Stimulated activated CD8-positive, alpha-beta memory T cell treated with anti-CD3 and anti-CD28 coated beads, Interleukin-12 subunit alpha, Interleukin-12 subunit beta, amount 100 ng/mL, for 1 hour (primary cell): ENCODE results near the gene RBM6.
"Not testable (repeated sequence)": the region's sequence is repeated elsewhere in the genome, so short reads cannot be mapped to it uniquely, and the experiment has no call there.

Experiments
- DNase-seq: peaks from one replicate; pipeline ENCODE4 v3.0.0-alpha.2; 2020; ENCODE audit warnings: low read depth

Gene RBM6, protein sequence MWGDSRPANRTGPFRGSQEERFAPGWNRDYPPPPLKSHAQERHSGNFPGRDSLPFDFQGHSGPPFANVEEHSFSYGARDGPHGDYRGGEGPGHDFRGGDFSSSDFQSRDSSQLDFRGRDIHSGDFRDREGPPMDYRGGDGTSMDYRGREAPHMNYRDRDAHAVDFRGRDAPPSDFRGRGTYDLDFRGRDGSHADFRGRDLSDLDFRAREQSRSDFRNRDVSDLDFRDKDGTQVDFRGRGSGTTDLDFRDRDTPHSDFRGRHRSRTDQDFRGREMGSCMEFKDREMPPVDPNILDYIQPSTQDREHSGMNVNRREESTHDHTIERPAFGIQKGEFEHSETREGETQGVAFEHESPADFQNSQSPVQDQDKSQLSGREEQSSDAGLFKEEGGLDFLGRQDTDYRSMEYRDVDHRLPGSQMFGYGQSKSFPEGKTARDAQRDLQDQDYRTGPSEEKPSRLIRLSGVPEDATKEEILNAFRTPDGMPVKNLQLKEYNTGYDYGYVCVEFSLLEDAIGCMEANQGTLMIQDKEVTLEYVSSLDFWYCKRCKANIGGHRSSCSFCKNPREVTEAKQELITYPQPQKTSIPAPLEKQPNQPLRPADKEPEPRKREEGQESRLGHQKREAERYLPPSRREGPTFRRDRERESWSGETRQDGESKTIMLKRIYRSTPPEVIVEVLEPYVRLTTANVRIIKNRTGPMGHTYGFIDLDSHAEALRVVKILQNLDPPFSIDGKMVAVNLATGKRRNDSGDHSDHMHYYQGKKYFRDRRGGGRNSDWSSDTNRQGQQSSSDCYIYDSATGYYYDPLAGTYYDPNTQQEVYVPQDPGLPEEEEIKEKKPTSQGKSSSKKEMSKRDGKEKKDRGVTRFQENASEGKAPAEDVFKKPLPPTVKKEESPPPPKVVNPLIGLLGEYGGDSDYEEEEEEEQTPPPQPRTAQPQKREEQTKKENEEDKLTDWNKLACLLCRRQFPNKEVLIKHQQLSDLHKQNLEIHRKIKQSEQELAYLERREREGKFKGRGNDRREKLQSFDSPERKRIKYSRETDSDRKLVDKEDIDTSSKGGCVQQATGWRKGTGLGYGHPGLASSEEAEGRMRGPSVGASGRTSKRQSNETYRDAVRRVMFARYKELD

DNA sequence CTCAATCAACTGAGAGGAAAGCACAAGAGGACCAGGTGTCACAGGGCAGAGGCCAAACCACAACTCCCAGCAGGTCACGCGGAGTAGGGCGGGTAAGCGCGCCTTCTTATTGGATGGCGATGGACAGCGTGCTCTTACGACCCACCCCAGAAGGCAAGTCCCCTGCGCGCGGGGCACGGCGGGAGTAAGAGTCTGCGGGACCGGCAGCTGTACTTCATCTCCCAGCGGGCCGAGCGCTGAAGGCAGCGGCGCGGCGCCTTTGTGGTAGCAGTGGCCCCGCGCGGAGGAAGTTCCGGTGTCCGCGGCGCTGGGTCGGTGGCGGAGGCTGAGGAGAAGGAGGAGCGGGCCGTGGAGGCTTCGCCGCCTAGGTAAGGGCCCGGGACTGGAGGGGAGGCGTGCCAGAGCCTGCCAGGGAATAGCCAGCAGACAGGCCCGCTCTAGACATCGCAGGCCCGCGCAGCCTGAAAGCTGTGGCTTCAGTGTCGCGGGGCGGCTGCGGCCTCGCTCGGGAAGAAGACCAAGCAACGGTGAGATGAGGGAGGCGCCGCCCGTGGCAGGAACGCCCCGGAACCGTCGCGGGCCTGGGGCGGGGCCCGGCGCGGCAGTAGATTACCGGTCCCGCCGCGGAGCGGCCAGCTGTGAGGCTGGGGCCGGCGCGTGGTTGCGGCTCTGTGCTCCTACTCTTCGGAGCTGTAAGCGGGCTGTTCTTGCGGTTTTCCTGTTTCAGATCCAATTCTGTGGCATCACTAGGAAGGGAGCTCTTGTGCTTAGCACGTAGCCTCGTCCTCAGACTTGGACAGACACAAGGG, at the start of gene RBM6:
Gene RBM6 (plus strand): TSS at position 293 of the 809 bp plus-strand sequence. CDS start 22,492 bp downstream, outside the sequence.
- peak; percentile 85 for DNase-seq

DNA sequence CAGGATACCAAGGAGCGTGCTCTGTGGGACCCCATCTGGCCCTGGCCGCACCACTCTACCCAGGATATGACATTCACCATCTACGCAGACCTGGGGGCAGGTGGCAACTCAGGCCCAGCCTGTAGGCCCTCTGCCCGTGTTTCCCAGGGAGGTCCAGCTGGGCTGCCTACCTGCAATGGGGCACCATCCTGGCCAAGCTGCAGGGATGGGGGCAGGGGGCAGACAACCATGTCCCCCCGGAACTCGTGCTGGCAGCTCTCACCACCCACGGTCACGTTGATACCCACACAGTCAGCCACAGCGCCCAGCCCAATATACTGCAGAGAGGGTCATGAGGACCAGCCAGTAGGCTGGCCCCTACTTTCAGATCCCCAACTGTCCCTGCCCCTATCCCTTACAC, 44.2 kb upstream of the RBM6 start:
- no peak for DNase-seq

DNA sequence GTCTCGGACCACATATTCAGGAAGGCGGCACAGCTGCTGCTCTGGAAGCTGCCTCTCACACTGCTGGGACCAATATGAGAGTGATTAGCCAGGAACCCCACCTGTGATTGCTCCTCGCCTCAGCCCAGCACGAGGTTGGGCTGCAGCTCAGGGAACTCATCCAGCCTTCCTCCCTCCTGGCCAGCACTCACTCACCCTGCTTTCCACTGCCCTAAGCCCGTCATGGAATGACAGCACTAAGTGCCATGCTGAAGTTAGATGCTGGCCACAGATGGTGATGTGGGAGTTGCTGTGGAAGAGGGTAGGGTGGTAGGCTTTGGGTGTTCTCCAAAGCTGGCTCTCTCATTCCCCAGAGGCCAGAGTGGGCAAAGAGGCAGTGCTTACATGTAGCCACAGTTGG, 43.6 kb upstream of the RBM6 start:
- DNase-seq: no peak

DNA sequence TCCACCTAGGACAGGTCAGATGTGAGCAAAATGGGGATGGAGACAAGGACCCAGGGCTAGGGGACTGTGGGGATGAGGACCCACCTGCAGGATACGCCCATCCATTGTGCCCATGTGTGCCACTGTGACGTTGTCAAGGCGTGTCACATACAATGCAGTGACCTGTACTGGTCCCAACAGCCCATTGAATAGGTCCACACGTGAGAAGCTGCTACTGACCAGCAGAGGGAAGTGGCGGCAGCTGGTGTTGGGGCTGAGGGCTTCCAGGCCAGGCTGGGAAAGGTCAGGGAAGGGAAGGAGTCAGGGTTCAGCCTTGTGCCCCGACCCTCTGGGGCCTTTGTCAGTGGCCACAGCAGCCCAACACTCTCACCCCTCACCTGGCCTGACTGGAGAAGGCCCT, 41.0 kb upstream of the RBM6 start:
- DNase-seq: no peak

DNA sequence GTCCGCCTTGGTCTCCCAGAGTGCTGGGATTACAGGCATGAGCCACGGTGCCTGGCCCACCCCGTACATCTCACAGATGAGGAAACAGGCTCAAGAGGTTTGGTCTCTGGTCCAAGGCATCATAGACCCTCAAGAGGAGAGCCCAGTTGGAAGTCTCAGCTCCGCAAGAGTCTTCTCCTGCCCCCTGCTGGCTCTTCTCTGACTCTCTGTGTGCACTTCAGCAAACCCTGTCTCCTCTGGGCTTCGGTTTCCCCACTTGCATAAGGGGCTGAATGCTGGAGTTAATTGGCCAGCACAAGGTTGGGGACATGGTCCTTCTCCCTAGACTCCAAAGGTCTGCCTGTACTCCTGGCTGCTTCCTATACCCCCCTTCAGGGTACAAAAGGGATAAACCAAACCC, 40.1 kb upstream of the RBM6 start:
- no peak for DNase-seq

DNA sequence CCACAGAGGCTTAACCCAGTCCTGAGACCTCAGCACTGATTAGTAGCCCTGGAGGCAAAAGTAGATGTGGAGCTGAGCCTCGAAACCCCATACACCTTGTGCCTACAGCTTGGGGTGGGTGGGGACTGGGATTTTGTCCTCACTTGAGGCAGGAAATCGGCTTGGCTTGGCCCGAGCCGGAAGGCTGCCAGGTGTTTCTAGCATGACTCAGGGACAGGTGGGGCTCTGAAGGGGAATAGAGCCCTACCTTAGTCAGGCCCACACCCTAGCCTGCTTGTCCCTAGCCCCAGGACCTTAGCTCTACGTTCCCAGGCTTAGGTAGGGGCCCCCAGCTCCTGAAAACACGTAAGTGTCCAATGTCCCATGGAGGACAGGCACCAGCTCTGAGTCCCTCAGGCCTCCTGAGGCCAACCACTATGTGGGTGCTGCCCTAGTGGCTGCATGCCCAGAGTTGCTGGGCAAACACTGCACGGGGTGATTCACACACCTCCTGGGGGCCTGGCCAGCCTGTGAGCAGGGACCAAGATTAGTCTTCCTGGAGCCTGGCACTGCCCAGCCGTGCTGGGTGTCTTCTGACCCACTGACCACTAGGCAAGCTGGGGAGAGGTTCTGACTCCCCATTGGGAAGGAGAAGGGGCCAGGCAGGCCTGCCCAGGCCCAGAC, 39.3 kb upstream of the RBM6 start:
- no peak for DNase-seq

DNA sequence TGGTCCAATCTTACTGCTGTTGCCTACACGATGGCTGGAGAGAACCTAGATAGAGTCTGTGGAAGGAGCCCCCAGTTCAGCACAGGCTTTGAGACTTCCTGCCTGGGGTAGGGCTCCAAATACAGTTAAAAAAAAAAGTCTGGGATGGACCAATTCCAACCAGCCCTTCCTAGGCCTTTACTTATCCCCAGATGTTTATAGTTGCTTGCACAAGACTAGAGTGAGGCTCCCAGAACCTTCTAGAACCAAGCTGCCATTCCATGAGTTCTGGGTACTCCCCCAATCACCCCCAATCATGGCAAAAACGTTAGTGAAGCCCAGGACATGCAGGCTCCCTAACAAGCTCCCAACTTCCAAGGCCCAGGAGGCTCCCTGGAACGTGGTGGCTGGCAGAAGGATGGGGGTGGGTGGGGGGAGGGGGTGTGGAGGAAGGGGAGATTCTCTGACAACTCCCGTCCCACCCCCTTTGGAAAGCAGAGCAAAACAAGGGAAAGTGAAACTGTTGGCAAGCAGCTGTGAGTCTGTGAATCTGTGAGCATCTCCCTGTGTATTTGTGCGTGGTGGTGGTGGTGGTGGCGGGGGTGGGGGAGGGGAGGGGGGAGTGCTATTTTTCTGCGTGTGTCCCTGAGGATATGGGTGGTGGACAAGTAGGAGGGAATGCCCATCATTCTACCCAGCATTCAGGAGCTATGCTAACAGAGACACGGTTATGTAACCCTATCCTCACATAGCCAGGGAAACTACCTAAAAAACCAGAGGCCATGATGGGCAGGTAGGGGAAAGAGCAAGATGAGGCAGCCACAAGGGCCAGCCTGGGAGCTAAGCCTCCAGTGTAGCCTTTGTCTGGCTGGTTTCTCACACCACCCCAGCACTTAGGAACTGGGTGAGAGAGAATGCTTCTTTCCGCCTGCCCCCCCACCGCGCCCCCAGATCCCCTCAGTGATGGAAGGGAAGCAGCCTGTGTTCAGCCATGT, 38.3 kb upstream of the RBM6 start:
- DNase-seq: no peak

DNA sequence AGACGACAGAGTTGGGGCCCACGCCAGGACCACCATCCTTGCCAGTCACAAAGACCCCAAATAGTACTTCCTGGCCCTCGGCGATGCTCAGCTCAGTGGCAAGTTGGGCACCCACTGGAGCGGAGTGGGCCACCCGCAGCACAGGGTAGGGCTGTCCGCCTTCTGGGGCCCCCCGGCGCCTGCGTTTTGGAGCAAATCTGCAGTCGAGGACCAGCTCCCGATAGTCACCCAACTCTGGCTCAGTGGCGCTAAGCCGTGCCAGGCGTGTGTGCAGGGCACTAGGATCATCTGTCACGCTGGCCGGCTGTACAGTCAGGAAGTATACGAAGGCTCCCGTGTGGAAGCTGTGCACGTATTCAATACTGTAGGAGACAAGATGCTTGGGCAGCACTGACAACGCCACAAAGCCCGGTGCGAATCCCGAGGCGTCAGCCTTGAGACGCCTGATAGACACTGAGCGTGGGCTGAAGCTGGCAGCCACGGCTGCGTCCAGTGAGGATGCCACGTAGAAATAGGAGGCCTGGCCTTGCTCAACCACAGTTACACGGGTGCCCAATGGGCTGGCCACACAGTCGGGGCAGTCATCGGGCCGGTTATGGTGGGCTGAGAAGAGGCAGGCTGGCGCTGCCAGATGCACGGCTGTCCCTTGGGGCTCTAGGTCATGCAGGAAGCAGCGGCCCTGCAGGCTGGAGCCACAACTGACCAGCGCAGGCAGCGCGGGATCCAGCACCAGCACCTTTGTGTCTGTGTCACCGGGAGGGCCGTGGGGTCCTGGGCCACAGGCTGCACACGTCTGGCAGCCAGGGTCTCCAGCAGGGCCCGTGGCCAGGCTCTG, 37.2 kb upstream of the RBM6 start:
- no peak for DNase-seq

DNA sequence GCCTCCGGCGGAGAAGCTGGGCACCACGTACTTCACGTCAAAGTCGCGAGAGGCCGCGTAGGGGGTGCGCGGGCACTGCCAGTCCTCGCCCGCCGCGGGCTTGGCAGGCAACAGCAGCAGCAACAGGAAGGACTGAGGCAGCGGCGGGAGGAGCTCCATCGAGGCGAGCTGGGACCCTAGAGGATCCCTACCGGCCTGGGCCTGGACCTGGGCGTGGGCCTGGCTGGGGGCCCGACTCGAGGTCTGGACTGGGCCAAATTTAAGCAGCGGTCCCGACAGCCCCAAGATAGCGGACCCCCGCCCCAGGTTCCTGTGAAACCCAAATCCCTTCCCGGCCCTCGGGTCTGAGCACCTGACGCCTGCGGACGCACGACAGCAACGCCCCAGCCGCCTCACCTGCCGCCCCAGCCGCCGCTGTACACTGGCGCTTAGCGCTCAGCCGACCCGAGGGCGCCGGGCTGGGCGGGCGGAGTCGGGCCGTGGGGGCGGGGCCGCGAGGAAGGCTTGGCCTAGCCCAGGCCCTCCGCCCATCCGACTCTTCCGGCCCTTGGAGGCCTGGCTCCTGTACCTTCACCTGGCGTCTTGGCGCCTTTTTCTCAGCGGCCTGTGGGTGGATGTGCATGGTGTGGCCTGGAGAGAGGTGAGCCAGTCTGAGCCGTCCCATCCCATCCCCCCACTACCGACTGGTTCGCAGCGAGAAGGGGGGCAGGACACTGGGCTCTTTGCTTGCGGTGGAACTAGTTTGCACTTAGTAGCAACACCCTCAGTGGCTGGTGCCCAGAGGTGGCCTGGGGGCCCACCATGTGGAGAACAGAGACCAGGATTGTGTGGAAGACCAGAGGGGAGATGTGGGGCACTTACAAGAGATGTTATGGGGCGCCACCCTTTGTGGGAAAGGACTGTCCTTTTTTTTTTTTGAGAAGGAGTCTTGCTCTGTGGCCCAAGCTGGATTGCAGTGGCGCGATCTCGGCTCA, 36.2 kb upstream of the RBM6 start, which contains the start of gene MST1R:
Gene MST1R (minus strand): TSS at position 423 of the 974 bp plus-strand sequence. CDS start 264 bp downstream, at position 159.
- peak; percentile 60 for DNase-seq

DNA sequence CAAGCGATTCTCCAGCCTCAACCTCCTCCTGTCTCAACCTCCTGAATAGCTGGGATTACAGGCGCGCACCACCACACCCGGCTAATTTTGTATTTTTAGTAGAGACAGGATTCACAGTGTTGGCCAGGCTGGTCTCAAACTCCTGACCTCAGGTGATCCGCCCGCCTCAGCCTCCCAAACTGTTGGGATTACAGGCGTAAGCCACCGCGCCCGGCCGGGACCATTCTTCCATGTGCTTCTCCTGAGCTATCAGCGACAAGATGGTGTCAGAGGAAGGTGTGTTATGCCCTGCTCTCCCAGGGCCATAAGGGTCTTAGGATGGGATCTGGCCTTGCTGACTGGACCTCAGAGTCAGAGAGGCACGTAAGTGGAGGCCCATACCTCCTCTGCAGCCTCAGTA, 35.5 kb upstream of the RBM6 start:
- not testable (repeated sequence) for DNase-seq

DNA sequence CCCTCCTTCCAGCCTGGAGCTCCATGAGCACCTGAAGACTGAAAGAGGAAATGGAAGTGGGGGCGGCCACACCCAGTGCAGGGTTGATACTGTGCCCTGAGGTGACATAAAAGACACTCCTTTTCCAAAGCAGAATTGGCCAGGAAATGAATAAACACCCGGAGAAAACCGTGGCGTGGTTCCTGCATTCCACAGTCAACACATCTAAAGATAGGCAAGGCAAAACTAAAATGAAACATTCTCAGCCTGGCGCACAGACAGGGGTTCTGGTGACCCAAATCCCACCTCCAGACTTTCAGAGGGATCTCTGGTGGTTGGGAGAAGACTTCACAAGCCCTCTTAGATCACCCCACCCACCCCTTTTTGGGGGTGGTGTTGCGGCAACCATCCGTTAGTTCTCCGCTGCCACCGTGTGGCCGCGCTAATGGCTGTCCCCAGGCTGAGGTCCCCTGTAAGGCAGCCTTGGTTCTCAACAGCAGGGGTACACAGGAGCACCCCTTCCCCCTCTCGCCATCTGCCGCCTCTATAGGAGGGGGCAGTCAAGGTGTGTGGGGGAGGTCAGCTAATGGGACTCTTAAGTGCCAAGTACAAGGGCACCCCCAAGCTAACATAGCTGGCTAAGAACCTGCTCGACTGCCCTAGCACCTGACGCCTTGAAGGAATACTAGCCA, 33.7 kb upstream of the RBM6 start:
- DNase-seq: no peak

DNA sequence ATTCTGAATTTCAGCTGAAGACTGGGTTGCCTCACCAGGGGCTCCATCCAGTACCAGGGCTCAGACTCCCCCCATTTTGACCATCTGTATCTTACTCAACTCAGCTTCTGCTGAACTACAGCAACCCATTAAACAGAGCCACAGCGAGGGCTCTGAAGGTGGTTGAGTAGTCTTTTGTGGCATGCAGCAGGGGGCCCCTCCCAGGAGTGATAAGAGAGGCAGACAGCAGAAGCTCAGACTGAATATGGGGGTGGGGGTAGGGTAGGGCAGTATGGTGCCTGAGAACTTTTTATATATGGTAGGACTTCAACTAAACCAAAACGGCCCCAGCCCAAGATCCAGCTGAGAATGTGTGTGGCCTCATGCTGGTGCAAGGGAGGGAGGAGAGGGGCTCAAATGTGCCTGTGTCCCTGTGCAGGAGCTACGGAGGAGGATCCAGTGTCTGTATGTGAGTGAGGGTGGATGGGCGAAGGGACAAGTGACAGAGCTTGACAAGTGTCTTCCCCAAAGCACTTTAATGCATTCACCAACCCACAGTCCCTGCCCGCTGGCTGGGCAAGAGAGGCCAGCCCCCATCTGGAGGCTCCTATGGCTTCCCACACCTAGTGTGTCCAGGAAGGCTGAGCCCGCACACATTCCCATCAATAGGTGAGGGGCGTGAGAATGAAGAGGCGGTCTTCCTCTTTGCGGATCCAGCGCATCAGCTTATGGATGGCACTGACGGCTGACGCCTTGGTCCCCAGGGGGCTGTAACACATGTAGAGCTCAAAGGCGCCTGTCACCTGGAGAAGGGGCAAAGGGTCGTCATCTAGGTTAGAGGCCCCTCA, 31.4 kb upstream of the RBM6 start:
- DNase-seq: no peak

DNA sequence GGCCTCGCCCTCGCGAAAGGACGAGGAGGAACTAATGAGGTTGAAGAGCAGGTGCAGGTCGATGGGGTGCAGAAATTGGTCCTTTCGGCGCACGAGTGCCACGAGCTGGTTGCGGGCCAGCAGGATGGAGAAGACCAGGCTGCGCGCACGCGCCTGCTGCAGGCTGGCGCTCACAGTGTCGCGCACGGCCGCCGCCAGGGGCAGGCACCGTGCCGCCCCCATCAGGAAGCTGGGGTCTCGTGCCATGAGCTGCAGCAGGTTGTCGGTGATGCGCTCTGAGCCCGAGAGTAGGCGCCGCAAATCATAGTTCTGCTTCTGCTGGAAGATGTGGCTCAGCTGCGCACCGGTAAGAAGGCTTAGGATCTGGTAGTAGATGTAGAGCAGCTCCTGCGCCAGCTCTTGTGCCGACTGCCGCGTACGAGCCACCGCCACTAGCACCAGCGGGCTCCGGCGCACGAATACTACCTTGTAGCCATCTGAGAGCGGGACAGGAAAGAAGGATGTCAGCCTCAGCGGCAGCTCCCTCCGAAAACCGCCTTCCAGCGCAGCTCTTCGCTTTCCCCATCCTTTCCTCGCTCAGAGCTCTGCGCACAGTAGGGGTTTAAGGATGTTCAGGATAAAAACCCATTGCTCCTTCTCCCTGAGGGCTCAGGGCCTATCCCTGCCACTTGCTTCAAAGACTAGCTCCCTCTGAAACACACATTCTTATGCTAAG, 29.4 kb upstream of the RBM6 start:
- no peak for DNase-seq

DNA sequence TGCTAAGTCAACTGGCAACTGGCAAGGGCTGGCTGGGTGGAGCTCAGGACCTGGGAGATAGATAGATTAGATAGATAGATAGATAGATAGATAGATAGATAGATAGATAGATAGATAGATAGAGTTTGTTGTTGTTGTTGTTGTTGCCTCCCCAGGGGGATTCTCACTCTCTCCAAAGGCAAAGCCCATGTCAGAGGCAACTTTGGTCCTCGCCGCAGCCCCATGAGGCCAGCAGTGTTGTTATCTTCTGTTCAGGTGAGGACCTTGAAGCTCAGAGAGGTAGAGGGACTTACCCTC, 28.9 kb upstream of the RBM6 start:
- no peak for DNase-seq

DNA sequence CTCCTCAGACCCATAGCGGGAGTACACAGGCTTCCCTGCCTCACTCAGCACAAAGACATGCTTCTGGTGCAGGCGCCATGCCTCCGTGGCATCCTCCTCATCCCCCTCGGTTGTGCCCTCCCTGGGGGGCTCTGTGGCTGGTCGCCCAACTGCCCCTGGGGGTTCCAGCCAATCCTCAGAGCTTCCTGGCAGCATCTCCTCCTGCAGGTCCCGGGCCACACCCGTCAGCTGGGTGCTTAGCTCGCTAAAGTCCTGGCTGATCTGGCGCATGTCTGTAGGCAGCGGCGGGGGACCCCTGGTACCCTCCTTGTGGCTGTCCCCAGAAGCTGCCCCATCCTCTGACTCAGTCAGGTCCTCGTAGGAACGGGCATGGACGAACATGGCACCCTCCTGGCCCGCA, 28.3 kb upstream of the RBM6 start:
- DNase-seq: no peak

DNA sequence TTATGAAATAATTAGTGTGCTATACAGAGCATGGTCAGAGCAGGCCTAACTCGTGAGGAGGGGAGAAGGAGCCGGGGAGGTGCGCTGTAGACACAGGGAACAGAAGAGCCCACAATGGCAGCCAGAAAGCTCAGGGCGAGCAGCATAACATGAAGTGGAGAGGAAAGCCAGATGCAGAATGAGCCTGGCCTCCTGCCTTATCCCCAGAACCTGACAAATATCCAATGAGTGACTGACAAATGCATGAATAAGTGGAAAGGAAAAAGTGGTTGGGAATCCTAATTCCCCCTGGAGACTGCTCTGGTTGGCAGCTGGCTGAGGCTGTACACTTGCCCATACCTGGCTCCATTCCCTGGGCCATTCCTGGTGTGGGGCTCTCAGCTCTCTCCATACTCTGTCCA, 27.1 kb upstream of the RBM6 start:
- no peak for DNase-seq
